Measurements from ENCODE around the gene DLL4.

Gene DLL4

GRCh38 chr15:40981186-40981585 lies 52.0 kb downstream of the DLL4 start:
- no peak for DNase-seq
- intact Hi-C loops (cut with DNase I), result no loop called here

- intact Hi-C loops (cut with DNase I), result no loop called here
- DNase-seq, result peak in 1 of 10 donors; percentile 81
Measured at GRCh38 chr15:40982855-40983254, 53.7 kb downstream of the DLL4 start.

GRCh38 chr15:40984406-40984805 lies 55.3 kb downstream of the DLL4 start:
- no peak for DNase-seq
- intact Hi-C loops (cut with DNase I), result no loop called here

- intact Hi-C loops (cut with DNase I), result no loop called here
- DNase-seq, result no peak
Measured at GRCh38 chr15:40984964-40985363, 55.8 kb downstream of the DLL4 start.

GRCh38 chr15:40985541-40986330 lies 56.6 kb downstream of the DLL4 start:
- peak in 1 of 10 donors; percentile 58 for DNase-seq
- intact Hi-C loops (cut with DNase I), result no loop called here

DNA sequence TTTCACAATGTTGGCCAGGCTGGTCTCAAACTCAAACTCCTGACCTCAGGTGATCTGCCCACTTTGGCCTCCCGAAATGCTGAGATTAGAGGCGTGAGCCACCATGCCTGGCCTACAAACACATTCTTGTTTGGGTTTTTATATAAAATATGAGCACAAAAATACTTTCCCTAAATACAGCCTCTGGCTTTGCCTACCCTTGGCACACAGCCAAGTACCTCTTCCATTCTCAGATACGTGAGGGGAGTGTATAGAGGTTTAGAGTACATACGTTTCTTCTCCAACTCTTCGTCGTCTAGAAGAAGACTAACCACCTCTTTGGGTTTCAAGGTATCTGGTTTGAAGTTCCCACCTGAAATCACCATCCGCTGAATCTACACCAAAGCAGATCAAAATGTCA lies 57.7 kb downstream of the DLL4 start:
- intact Hi-C loops (cut with DNase I), result no loop called here

DNA sequence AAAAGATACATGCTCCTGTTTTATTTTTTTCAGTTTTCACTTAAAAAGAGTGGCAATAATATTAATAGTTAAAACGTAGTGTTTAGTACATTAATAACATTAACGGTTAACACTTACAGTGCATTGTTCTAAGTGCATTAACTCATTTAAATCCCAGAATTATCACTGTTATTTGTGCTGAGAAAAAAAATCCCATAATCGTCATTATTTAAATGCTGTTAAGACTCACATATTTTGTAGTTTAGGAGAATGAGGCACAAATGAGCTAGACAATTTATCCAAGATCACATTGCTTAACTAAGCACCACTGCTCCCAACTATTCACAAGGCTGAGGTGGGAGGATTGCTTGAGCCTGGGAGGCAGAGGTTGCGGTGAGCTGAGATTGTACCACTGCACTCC lies 59.0 kb downstream of the DLL4 start:
- intact Hi-C loops (cut with DNase I), result no loop called here
- DNase-seq, result no peak

More for the DNA sequence above, 57.7 kb downstream of the DLL4 start:
- no peak for DNase-seq

All from posterior cingulate gyrus (tissue), 11 donors.